RWPE1 (cell line): ENCODE results near the gene XRCC5.

Experiments used
- CTCF ChIA-PET: fragments of 350-600 bp; sonication (Branson Sonifier 250); formaldehyde crosslinking; extraction: SDS; loops from one replicate; lab custom pipeline; 2021; lab: Yijun Ruan, JAX
- POLR2A ChIA-PET: fragments of 400-600 bp; formaldehyde crosslinking; extraction: SDS; loops from one replicate; lab custom pipeline; 2020; ENCODE audit warnings: antibody characterized with exemption; ENCODE audit not compliant: low non-redundant PET; lab: Yijun Ruan, JAX
- DNase-seq: peaks from one replicate; pipeline ENCODE4 v3.0.0; 2012; ENCODE audit warnings: low spot score
- H3K27ac ChIP-seq: fragments of 450-650 bp; 2 replicates; pipeline ENCODE4 v1.5.1; 2017
- CTCF ChIP-seq: fragments of 450-650 bp; conservative IDR thresholded peaks from 2 replicates; pipeline ENCODE4 v1.5.1; 2017; ENCODE audit warnings: low read depth, mild to moderate bottlenecking

The XRCC5 gene

GRCh38 chr2:216164087-216164486 lies 54.9 kb downstream of the XRCC5 start:
- POLR2A ChIA-PET = no interaction called here
- CTCF ChIA-PET = no interaction called here
- TF ChIP-seq CTCF = no peak
- no peak for DNase-seq
- H3K27ac ChIP-seq = no peak overlapping the region

GRCh38 chr2:216164576-216164975 lies 55.4 kb downstream of the XRCC5 start:
- POLR2A ChIA-PET = no interaction called here
- no peak for DNase-seq
- no peak for TF ChIP-seq CTCF
- no peak overlapping the region for H3K27ac ChIP-seq
- CTCF ChIA-PET = no interaction called here

- ChIA-PET CTCF (interaction anchor here (0.6 kb wide), 1 partner anchor 77 kb away, joined by 4 read pairs; no protein-coding TSS in a partner anchor), POLR2A (no interaction called here)
- DNase-seq = no peak
Observed at GRCh38 chr2:216165711-216166110, 56.6 kb downstream of the XRCC5 start.

GRCh38 chr2:216169087-216169486 lies 59.9 kb downstream of the XRCC5 start:
- POLR2A ChIA-PET = no interaction called here
- no peak for TF ChIP-seq CTCF
- no peak for DNase-seq
- CTCF ChIA-PET = no interaction called here
- H3K27ac ChIP-seq = no peak overlapping the region

More at GRCh38 chr2:216165711-216166110, 56.6 kb downstream of the XRCC5 start:
- no peak overlapping the region for H3K27ac ChIP-seq
- no peak for TF ChIP-seq CTCF

GRCh38 chr2:216170076-216170763 lies 61.1 kb downstream of the XRCC5 start:
- CTCF ChIA-PET = interaction anchor here (0.6 kb wide), 2 partner anchors 24 to 486 kb away, joined by 3 to 6 read pairs; no protein-coding TSS in a partner anchor
- POLR2A ChIA-PET = no interaction called here
- TF ChIP-seq CTCF = no peak
- DNase-seq = no peak
- no peak overlapping the region for H3K27ac ChIP-seq

GRCh38 chr2:216171011-216171410 lies 61.9 kb downstream of the XRCC5 start:
- DNase-seq = no peak
- ChIA-PET POLR2A (no interaction called here), CTCF (interaction anchor here (0.6 to 0.7 kb wide), 2 partner anchors 23 to 48 kb away, joined by 3 to 4 read pairs; no protein-coding TSS in a partner anchor)
- no peak for TF ChIP-seq CTCF
- no peak overlapping the region for H3K27ac ChIP-seq
